ENCODE data around the gene KIF26A.

- no peak for TF ChIP-seq FOXM1 (IDR thresholded peaks at IDR 0.05; ENCODE audit: borderline replicate concordance)
- TF ChIP-seq ARNT (IDR thresholded peaks at IDR 0.05), result no peak
- no peak for TF ChIP-seq ELF4 (IDR thresholded peaks at IDR 0.05)
- no peak for TF ChIP-seq SUZ12 (IDR thresholded peaks at IDR 0.05)
- TF ChIP-seq FOXA1 (IDR thresholded peaks at IDR 0.05), result no peak
- TF ChIP-seq HDGF (IDR thresholded peaks at IDR 0.05; ENCODE audit: borderline replicate concordance), result no peak
- TF ChIP-seq TARDBP (IDR thresholded peaks at IDR 0.05), result no peak
- no peak for TF ChIP-seq FOXK2 (IDR thresholded peaks at IDR 0.05)
- TF ChIP-seq PKNOX1 (IDR thresholded peaks at IDR 0.05), result no peak
These were observed 46.1 kb downstream of the KIF26A start for GRCh38 chr14:104184506-104184905.

Data from HEK293T (cell line).